Neuron (in vitro differentiated cells): ENCODE data around the gene TEKT5.
"Not testable (repeated sequence)": the region's sequence is repeated elsewhere in the genome, so short reads cannot be mapped to it uniquely, and the experiment has no call there.

ENCODE experiments used
- H2AFZ ChIP-seq: one replicate; pipeline ENCODE4 v1.6.1; 2013; ENCODE audit warnings: low read depth, mild to moderate bottlenecking, inconsistent platforms, low read length, moderate library complexity
- H3K27me3 ChIP-seq: one replicate; pipeline ENCODE4 v1.6.1; 2013; ENCODE audit warnings: low read length; ENCODE audit not compliant: insufficient read depth
- H3K36me3 ChIP-seq: one replicate; pipeline ENCODE4 v1.6.1; 2013; ENCODE audit warnings: low read length; ENCODE audit not compliant: insufficient read depth
- H3K4me1 ChIP-seq: one replicate; pipeline ENCODE4 v1.6.1; 2013; ENCODE audit warnings: low read length; ENCODE audit not compliant: insufficient read depth
- H3K4me3 ChIP-seq: 2 replicates; pipeline ENCODE4 v1.5.1; 2013; ENCODE audit warnings: mild to moderate bottlenecking, low read length, moderate library complexity
- H3K9me3 ChIP-seq: one replicate; pipeline ENCODE4 v1.6.1; 2013; ENCODE audit warnings: low read length

The TEKT5 gene

DNA sequence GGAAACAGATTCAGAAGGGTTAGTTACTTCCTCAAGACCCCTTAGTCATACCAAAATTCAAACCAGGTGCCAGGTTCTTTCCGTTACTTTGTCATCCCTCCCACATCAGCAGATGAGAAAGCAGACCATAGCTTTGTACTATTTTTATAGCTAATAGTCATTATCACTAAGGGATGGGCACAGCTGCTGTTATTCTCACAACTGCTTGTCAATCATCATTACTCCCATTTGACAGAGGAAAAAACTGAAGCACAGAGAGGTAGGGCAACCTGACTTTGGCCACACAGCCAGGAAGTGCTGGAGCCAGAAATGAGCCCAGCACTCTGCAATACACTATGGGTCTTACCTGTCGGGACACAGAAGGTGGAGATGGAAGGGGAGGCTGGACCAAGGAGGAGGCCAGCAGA is 30.0 kb downstream of the TEKT5 start:
- no peaks in the 10 kb centered on the region for H3K36me3 ChIP-seq
- H3K9me3 ChIP-seq: no peaks in the 10 kb centered on the region
- no peaks in the 10 kb centered on the region for H3K27me3 ChIP-seq
- no peaks in the 10 kb centered on the region for H3K4me1 ChIP-seq
- no peak overlapping the region for H3K4me3 ChIP-seq
- H2AFZ ChIP-seq: no peak overlapping the region

- Histone ChIP-seq H3K4me3 (no peak overlapping the region), H3K9me3 (no peaks in the 10 kb centered on the region), H3K27me3 (no peaks in the 10 kb centered on the region), H3K36me3 (no peaks in the 10 kb centered on the region), H3K4me1 (no peaks in the 10 kb centered on the region), H2AFZ (no peak overlapping the region)
Measured at GRCh38 chr16:10663744-10664143, 31.0 kb downstream of the TEKT5 start.

DNA sequence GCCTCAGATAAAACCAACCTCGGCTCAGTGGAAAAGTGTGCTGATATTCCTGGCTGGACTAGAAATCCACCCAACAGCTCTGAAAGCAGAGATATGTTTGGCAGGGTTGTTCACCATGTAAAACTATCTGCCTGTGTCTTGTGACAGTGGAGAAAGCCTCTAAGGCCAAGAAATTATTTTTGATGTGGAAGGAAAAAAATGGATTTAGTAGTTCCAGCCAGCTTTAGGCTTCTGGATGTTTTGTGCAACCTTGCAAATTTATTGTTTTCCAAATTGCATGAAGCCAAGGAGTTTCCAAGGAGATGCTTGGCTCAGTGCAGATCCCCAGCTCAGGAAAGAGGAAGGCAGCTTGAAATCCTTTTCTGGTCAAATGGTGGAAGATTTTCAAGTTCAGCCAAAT is 31.6 kb downstream of the TEKT5 start:
- Histone ChIP-seq H3K4me3 (no peak overlapping the region), H3K4me1 (no peaks in the 10 kb centered on the region), H3K36me3 (no peaks in the 10 kb centered on the region), H3K27me3 (no peaks in the 10 kb centered on the region), H3K9me3 (no peaks in the 10 kb centered on the region), H2AFZ (no peak overlapping the region)

DNA sequence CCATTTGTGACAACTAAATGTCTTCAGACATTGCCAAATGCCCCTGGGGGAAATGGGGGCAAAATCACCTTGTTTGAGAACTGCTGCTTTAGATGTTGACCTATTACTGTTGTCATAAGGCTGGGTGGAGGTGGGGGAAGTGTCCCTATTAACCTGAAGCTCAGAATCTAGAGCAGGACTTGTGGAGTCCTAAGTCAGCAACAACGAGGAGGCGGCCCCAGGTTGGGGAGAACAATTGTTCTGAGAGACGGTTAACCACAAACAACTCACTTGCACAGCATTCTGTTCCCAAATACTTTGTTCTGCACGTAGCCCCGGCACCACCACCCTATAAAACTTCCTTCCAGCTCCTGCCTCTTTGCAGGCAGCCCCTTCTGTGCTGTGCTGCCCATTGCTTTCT is 32.5 kb downstream of the TEKT5 start:
- Histone ChIP-seq H3K9me3 (no peaks in the 10 kb centered on the region), H2AFZ (no peak overlapping the region), H3K4me1 (no peaks in the 10 kb centered on the region), H3K36me3 (no peaks in the 10 kb centered on the region), H3K27me3 (no peaks in the 10 kb centered on the region), H3K4me3 (no peak overlapping the region)

GRCh38 chr16:10661737-10662136 is 33.0 kb downstream of the TEKT5 start:
- Histone ChIP-seq H3K4me1 (no peaks in the 10 kb centered on the region), H3K9me3 (no peaks in the 10 kb centered on the region), H2AFZ (no peak overlapping the region), H3K36me3 (no peaks in the 10 kb centered on the region), H3K4me3 (no peak overlapping the region), H3K27me3 (no peaks in the 10 kb centered on the region)

DNA sequence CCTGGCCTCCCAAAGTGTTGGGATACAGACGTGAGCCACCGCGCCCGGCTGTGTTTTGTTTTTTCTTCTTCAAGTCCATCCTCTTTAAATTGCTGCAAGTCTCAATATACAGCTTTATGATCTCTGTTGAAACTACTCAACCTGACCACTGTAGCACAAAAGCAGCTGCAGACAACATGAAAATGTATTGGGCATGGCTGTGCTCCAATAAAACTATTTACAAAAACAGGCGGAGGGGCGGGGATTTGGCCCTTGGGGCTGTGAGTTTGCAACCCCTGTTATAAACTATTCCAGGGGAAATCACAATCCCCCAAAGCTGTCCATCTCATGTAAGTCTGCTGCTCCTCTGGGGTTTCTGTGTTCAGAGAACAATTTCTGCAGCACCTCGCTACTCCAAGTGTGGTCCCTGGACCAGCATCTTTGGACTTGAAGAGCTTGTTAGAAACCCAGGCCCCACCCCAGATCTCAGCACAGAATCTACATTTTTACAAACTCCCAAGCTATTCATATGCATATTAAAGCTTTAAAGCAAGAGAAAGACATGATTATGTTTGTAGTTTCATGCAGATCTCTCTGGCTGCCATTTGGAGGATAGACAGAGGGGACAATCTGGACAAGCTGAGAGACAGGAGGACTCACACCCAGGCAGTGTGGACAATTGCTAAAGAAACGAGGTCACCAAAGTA is 33.6 kb downstream of the TEKT5 start:
- Histone ChIP-seq H3K4me3 (no peak overlapping the region), H3K36me3 (no peaks in the 10 kb centered on the region), H3K27me3 (no peaks in the 10 kb centered on the region), H3K9me3 (no peaks in the 10 kb centered on the region), H3K4me1 (no peaks in the 10 kb centered on the region), H2AFZ (no peak overlapping the region)

GRCh38 chr16:10658943-10659342 is 35.8 kb downstream of the TEKT5 start:
- H3K4me3 ChIP-seq: no peak overlapping the region

GRCh38 chr16:10657925-10658324 is 36.8 kb downstream of the TEKT5 start:
- H3K36me3 ChIP-seq: no peaks in the 10 kb centered on the region
- no peaks in the 10 kb centered on the region for H3K4me1 ChIP-seq
- no peak overlapping the region for H2AFZ ChIP-seq
- no peaks in the 10 kb centered on the region for H3K27me3 ChIP-seq
- no peaks in the 10 kb centered on the region for H3K9me3 ChIP-seq
- H3K4me3 ChIP-seq: no peak overlapping the region

More at GRCh38 chr16:10658943-10659342, 35.8 kb downstream of the TEKT5 start:
- H3K27me3 ChIP-seq: no peaks in the 10 kb centered on the region
- no peaks in the 10 kb centered on the region for H3K36me3 ChIP-seq
- no peaks in the 10 kb centered on the region for H3K4me1 ChIP-seq
- no peaks in the 10 kb centered on the region for H3K9me3 ChIP-seq
- no peak overlapping the region for H2AFZ ChIP-seq

DNA sequence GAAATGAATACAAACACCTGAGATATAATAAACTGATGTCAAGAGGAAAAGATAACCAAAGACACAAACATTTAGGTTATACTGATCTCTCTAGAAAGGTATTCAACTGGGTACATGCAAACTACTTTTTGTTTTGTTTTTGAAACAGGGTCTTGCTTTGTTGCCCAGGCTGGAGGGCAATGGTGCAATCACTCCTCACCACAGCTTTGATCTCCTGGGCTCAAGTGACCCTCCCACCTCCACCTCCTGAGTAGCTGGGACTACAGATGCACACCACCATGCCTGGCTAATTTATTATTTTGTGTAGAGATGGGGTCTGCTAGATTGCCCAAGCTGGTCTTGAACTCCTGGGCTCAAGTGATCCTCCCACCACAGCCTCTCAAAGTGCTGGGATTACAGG is 38.1 kb downstream of the TEKT5 start:
- Histone ChIP-seq H2AFZ (no peak overlapping the region), H3K9me3 (no peaks in the 10 kb centered on the region), H3K4me3 (no peak overlapping the region), H3K4me1 (no peaks in the 10 kb centered on the region), H3K36me3 (no peaks in the 10 kb centered on the region), H3K27me3 (no peaks in the 10 kb centered on the region)

DNA sequence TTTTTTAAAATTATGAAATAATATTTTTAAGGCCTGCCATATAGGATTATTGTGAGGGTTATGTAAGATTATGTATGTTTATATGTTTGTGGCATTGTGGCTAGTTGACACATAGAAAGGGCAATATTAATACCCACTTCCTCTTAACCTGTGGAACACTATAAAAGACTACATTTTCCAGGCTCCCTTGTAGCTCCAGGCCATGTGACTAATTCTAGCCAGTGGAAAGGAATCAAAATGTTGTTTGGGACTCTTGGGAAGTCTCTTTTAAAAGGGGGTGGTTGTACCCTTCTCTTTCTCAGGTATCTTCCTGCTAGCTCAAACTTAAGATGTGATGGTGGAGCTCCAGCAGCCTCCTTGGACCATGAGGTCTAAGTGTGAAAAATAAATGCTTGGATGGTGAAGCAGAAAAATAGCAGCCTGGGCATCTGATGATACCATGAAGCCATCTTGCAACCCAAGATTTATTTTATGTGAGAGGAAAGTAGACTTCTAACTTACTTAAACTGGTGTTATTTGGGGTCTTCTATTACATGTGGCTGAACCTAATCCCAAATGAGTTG is 39.2 kb downstream of the TEKT5 start:
- H3K4me3 ChIP-seq: no peak overlapping the region
- no peaks in the 10 kb centered on the region for H3K4me1 ChIP-seq
- no peak overlapping the region for H2AFZ ChIP-seq
- no peaks in the 10 kb centered on the region for H3K36me3 ChIP-seq
- no peaks in the 10 kb centered on the region for H3K27me3 ChIP-seq
- H3K9me3 ChIP-seq: no peaks in the 10 kb centered on the region

DNA sequence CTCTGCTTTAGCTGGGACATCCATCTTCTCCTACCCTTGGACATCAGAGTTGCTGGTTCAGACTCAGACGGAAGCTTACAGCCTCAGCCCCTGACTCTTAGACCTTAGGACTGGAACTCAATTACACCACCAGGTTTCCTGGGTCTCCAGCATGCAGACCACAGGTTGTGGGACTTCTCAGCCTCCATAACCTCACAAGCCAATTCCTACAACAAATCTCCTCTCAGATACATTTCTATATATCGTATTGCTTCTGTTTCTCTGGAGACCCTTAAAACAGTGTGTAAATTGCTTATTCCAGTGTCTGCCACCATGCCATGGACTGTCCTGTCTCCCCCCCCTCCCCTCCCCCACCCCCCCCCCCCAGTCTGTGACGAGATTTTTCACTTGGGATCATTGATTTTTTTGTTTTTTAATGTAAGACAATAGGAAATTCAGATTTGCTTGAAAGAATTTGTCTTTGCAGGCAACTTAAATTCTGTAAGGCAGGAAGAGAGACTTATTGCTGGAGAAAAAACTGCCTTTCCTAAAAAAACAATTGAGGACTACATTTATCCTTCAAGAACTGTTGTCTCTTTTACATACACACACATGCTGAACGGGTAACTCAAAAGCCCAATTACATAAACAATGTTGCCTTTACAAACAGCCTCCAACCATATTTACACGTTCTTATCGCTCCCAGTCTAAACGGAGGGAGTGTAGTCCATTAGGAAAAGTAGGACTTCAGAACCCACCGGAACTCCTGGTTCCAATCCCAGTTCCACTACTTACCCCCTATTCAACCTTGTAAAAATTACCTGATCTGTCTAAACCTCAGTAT is 39.9 kb downstream of the TEKT5 start:
- Histone ChIP-seq H3K4me1 (no peaks in the 10 kb centered on the region), H3K9me3 (no peaks in the 10 kb centered on the region), H2AFZ (no peak overlapping the region), H3K27me3 (no peaks in the 10 kb centered on the region), H3K4me3 (no peak overlapping the region), H3K36me3 (no peaks in the 10 kb centered on the region)

GRCh38 chr16:10652730-10653590 is 41.8 kb downstream of the TEKT5 start:
- H3K27me3 ChIP-seq: no peaks in the 10 kb centered on the region
- H3K4me3 ChIP-seq: no peak overlapping the region
- no peaks in the 10 kb centered on the region for H3K36me3 ChIP-seq
- no peaks in the 10 kb centered on the region for H3K9me3 ChIP-seq
- no peak overlapping the region for H2AFZ ChIP-seq
- H3K4me1 ChIP-seq: no peaks in the 10 kb centered on the region

DNA sequence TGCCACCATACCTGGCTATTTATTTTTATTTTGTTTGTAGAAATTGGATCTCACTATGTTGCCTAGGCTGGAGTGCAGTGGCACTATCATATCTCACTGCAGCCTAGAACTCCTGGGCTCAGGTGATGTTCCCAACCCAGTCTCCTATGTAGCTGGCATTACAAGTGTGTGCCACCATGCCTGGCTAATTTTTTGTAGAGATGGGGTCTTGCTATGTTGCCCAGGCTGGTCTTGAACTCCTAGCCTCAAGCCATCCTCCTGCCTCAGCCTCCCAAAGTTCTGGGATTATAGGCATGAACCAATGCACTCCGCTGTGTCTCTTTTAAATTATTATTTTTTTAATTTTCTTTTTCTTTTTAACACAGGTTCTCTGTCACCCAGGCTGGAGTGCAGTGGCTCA is 45.6 kb downstream of the TEKT5 start:
- H3K27me3 ChIP-seq, H3K4me1 ChIP-seq, H3K9me3 ChIP-seq, H3K4me3 ChIP-seq, H2AFZ ChIP-seq, H3K36me3 ChIP-seq: not testable (repeated sequence)
